ENCODE results near the gene SELENOV.

SELENOV gene

DNA sequence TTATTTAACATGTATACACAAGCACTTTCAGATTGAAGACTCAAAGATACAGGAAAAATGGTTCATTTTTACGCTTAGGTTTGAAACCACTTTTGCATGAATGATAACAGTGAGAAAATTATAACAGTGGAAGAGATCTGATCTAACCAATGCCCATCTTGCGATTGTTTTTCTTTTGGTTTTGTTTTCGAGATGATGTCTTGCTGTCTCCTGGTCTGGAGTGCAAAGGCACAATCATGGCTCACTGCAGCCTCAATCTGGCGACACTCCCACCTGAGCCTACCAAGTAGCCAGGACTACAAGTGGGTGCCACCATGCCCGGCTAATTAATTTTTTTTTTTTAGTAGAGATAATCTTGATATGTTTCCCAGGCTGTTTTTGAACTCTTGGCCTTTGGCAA lies 35.3 kb downstream of the SELENOV start:
- TF ChIP-seq, protein P1, sequence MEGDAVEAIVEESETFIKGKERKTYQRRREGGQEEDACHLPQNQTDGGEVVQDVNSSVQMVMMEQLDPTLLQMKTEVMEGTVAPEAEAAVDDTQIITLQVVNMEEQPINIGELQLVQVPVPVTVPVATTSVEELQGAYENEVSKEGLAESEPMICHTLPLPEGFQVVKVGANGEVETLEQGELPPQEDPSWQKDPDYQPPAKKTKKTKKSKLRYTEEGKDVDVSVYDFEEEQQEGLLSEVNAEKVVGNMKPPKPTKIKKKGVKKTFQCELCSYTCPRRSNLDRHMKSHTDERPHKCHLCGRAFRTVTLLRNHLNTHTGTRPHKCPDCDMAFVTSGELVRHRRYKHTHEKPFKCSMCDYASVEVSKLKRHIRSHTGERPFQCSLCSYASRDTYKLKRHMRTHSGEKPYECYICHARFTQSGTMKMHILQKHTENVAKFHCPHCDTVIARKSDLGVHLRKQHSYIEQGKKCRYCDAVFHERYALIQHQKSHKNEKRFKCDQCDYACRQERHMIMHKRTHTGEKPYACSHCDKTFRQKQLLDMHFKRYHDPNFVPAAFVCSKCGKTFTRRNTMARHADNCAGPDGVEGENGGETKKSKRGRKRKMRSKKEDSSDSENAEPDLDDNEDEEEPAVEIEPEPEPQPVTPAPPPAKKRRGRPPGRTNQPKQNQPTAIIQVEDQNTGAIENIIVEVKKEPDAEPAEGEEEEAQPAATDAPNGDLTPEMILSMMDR (IDR thresholded peaks at IDR 0.05; ENCODE audit: extremely low read depth, missing control alignments): no peak
- no peak for DNase-seq (ENCODE audit: low spot score)

DNA sequence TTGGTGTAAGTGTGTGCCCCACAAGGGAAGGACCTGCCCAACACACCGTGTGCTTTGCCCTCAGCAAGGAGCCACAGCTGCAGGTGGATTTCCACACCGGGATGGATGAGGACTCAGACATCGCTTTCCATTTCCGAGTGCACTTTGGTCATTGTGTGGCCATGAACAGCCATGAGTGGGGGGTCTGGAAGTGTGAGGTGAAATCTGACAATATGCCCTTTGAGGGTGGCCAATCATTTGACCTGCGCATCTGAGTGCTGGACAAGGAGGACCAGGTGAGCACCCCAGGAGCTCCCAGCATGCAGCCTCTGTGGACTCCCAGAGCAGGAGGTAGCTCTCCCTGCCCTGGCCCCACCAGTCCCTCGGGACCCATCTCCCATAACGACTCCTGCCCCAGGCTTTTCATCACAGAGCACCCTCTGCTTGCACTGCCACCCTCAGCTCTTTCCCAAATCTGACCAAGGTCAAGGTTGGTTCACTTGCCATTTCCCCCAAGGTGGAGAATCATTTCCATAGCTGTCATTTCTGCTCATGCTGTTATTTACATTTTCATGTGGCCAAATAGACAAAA lies 38.2 kb downstream of the SELENOV start:
- no peak for DNase-seq (ENCODE audit: low spot score)
- TF ChIP-seq, protein P1 (IDR thresholded peaks at IDR 0.05; ENCODE audit: extremely low read depth, missing control alignments): no peak

DNA sequence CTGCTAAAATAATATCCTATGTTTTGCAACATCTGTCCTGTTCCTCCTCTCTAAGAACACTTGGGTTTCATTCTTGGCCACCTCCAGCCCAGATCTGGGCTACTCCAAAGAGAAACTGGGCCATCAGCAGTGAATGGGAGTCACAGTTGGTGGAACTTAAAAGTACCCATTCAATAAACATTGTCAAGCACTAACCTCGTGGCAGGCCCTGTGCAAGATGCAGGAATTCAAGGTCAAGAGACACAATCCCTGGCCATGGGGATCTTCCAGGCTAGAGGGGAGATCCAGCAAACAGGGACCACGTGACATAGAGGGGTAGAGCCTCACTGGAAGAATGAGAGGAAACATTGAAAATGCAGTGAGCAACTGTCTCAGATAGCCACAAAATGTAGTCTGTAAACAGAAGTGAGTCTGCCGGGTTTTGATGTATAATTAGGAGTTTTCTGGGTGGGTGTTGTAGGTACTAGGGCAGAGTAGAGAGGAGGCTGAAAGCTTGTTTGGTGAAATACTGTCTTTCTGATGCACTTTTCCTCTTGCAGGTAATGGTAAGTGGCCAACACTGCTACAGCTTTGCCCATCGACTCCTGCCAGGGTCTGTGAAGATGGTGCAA lies 39.9 kb downstream of the SELENOV start:
- TF ChIP-seq, protein P1 (IDR thresholded peaks at IDR 0.05; ENCODE audit: extremely low read depth, missing control alignments): no peak
- DNase-seq (ENCODE audit: low spot score): no peak

DNA sequence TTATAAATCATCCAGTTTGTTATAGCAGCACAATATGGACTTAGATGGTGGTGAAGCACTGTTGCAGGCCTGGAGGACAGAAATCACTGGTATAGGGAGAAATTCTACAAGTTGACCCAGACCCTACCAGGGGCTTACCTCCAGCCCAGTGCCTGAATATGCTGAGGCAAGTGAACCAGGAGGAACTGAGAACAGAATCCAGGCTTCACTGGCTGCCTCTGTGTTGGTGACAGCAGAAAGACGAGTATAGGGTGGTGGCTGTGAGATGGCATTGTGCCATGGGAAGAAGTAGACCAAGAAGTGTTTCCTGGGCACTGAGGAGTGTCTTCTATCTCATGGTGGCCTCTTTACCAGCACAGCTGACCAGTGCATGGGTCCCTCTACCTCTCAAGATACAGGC lies 40.9 kb downstream of the SELENOV start:
- TF ChIP-seq, protein P1 (IDR thresholded peaks at IDR 0.05; ENCODE audit: extremely low read depth, missing control alignments): no peak
- DNase-seq (ENCODE audit: low spot score): no peak

DNA sequence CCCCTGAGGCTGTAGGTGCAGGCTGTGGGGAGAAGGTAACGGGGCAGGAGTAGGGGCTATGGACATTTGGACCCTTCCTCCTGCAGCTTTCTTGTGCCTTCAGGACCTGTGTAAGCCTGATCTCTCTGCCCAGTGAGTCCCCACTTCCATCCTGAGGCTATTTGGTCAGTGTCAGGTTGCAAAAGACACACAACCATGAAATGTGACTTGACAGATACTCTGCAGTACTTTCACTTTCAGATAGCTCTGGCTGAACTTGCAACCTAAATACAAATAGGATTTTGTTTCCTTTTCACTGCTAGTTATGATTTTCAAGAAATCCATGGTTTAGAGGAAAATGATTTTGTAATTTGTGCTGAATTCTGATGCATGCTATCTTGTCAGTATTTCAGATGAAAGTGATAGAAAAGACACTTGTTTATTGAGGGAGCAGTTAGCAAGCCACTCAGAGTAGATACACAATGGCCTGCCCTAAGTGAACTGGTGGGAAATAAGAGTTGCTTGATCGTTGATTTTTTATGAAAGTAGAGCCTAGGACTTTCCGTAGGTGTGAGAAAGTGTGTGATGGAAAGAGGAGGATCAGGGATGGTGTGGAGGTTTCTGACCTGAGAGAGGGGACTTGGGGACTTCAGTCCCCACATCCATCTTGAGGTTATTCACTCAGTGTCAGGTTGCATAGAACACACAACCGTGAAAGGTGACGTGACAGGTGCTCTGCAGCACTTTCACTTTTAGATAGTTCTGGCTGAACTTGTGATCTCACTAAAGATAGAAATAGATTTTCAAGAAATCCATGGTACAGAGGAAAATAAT lies 43.1 kb downstream of the SELENOV start:
- DNase-seq (ENCODE audit: low spot score): peak; percentile 53
- TF ChIP-seq, protein P1 (IDR thresholded peaks at IDR 0.05; ENCODE audit: extremely low read depth, missing control alignments): no peak

DNA sequence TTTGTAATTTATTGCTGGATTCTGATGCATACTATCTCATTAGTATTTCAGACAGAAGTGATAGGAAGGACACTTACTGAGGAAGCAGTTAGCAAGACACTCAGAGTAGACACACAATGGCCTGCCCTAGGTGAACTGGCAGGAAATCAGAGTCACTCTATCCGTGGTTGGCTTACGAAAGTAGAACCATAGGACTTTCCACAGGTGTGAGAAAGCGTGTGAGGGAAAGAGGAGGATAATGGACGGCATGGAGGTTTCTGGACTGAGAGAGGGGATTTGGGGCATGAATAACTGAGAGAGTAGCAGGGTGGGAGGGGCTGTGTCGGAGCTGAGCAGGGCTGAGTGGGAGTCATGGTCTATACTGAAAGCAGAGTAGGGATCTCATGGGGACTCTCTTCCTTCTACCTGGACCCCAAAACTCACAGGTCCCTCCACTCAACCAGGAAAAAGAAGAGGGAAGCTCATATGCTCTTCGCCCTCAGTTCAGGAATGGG lies 43.7 kb downstream of the SELENOV start:
- DNase-seq (ENCODE audit: low spot score): no peak
- TF ChIP-seq, protein P1 (IDR thresholded peaks at IDR 0.05; ENCODE audit: extremely low read depth, missing control alignments): no peak

DNA sequence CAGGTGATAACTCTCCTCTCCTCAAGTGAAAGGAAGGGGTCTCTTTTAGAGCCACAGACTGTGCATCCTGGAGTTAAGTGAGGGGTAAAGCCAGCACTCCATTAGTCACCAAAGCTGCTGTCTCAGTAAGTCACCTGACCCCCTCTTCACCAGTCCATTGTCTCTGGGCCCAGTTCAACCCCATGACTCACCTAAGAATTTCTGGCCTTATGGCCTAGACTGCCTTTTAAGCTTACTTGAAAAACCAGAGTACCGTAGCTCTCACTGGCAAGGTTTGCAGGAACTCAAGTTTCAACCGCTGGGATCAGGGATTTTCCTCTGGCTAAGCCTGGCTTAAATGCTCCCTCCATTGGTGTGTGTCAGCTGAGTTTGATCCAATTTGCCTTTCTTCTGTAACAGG lies 48.5 kb downstream of the SELENOV start:
- TF ChIP-seq, protein P1 (IDR thresholded peaks at IDR 0.05; ENCODE audit: extremely low read depth, missing control alignments): no peak
- no peak for DNase-seq (ENCODE audit: low spot score)
